Liver (tissue), 9 donors: ENCODE measurements around the gene VTN. TPM values are rescaled to one million over a fixed set of nuclear protein-coding genes. Genes with fewer than 3 reads are reported as not detected.

Experiments
- DNase-seq: peaks from one replicate; pipeline ENCODE4 v3.0.0-alpha.2; 2017; ENCODE audit warnings: low spot score
- H3K27ac ChIP-seq, 2 donors: one replicate each; pipeline ENCODE4 v1.7.0; 2013; ENCODE audit warnings: inconsistent platforms in 2 of 2, low read length in 2 of 2, control low read depth in 1 of 2, low read depth in 1 of 2, mild to moderate bottlenecking in 1 of 2
- H3K27me3 ChIP-seq, 4 donors: one replicate each; pipeline versions ENCODE4 v1.6.1 to v1.7.0; 2013; ENCODE audit warnings: low read length in 3 of 4, inconsistent platforms in 1 of 4, mild to moderate bottlenecking in 1 of 4, moderate library complexity in 1 of 4; ENCODE audit not compliant: control insufficient read depth in 4 of 4, insufficient read depth in 4 of 4
- H3K36me3 ChIP-seq, 4 donors: one replicate each; pipeline versions ENCODE4 v1.6.1 to v1.7.0; 2013; ENCODE audit warnings: low read length in 3 of 4, mild to moderate bottlenecking in 3 of 4, low read depth in 1 of 4, moderate library complexity in 1 of 4; ENCODE audit not compliant: control insufficient read depth in 4 of 4, insufficient read depth in 3 of 4
- H3K4me1 ChIP-seq, 4 donors: one replicate each; pipeline versions ENCODE4 v1.6.1 to v1.7.0; 2013; ENCODE audit warnings: low read length in 3 of 4, mild to moderate bottlenecking in 3 of 4, moderate library complexity in 1 of 4; ENCODE audit not compliant: control insufficient read depth in 4 of 4, insufficient read depth in 4 of 4
- H3K4me3 ChIP-seq, 3 donors: one replicate each; pipeline versions ENCODE4 v1.6.1 to v1.7.0; 2013; ENCODE audit warnings: low read length in 3 of 3, control low read depth in 1 of 3, low read depth in 1 of 3, mild to moderate bottlenecking in 1 of 3
- H3K9ac ChIP-seq, 2 donors: one replicate each; pipeline ENCODE4 v1.7.0; 2013; ENCODE audit warnings: low read length in 2 of 2, mild to moderate bottlenecking in 2 of 2, moderate library complexity in 2 of 2, control low read depth in 1 of 2, low read depth in 1 of 2
- H3K9me3 ChIP-seq, 4 donors: one replicate each; pipeline versions ENCODE4 v1.6.1 to v1.7.0; 2013; ENCODE audit warnings: low read length in 3 of 4; ENCODE audit not compliant: control insufficient read depth in 4 of 4
- ATF3 ChIP-seq: IDR thresholded peaks from 2 replicates; pipeline ENCODE4 v1.6.1; 2016; ENCODE audit warnings: antibody characterized with exemption
- CTCF ChIP-seq: fragments of 150-350 bp; IDR thresholded peaks from 2 replicates; pipeline ENCODE4 v1.5.1; 2017; ENCODE audit warnings: improper control_type of control experiment, low read depth, low read length; ENCODE audit not compliant: missing input control
- EGR1 ChIP-seq, 2 donors: IDR thresholded peaks; 2 replicates each; pipeline ENCODE4 v1.6.1; 2016 to 2018; ENCODE audit warnings: antibody characterized with exemption in 2 of 2, low read depth in 2 of 2
- FOXA1 ChIP-seq: IDR thresholded peaks from 2 replicates; pipeline ENCODE4 v1.6.1; 2016; ENCODE audit warnings: antibody characterized with exemption
- FOXA2 ChIP-seq: IDR thresholded peaks from 2 replicates; pipeline ENCODE4 v1.6.1; 2016; ENCODE audit warnings: antibody characterized with exemption
- GABPA ChIP-seq, 2 donors: IDR thresholded peaks in 1 of 2; conservative IDR thresholded peaks in 1 of 2; 2 replicates each; pipeline ENCODE4 v1.6.1; 2016; ENCODE audit warnings: antibody characterized with exemption in 2 of 2, mild to moderate bottlenecking in 1 of 2, moderate library complexity in 1 of 2
- HNF4A ChIP-seq, 2 donors: conservative IDR thresholded peaks; 2 replicates each; pipeline ENCODE4 v1.6.1; 2016; ENCODE audit warnings: antibody characterized with exemption in 2 of 2, mild to moderate bottlenecking in 2 of 2
- HNF4G ChIP-seq: IDR thresholded peaks from 2 replicates; pipeline ENCODE4 v1.6.1; 2016; ENCODE audit warnings: antibody characterized with exemption
- JUND ChIP-seq, 2 donors: IDR thresholded peaks; 2 replicates each; pipeline ENCODE4 v1.6.1; 2016; ENCODE audit warnings: antibody characterized with exemption in 2 of 2
- MAX ChIP-seq: IDR thresholded peaks from 2 replicates; pipeline ENCODE4 v1.6.1; 2016; ENCODE audit warnings: antibody characterized with exemption
- RAD21 ChIP-seq, 2 donors: IDR thresholded peaks; 2 replicates each; pipeline ENCODE4 v1.6.1; 2016; ENCODE audit warnings: antibody characterized with exemption in 2 of 2, mild to moderate bottlenecking in 2 of 2
- REST ChIP-seq: IDR thresholded peaks from 2 replicates; pipeline ENCODE4 v1.6.1; 2016; ENCODE audit warnings: antibody characterized with exemption, mild to moderate bottlenecking
- RXRA ChIP-seq, 2 donors: IDR thresholded peaks; 2 replicates each; pipeline ENCODE4 v1.6.1; 2017 to 2018; ENCODE audit warnings: antibody characterized with exemption in 2 of 2, mild to moderate bottlenecking in 1 of 2
- SP1 ChIP-seq: IDR thresholded peaks from 2 replicates; pipeline ENCODE4 v1.6.1; 2018; ENCODE audit warnings: antibody characterized with exemption, mild to moderate bottlenecking
- TAF1 ChIP-seq: conservative IDR thresholded peaks from 2 replicates; pipeline ENCODE4 v1.6.1; 2016; ENCODE audit warnings: antibody characterized with exemption, mild to moderate bottlenecking
- YY1 ChIP-seq: IDR thresholded peaks from 2 replicates; pipeline ENCODE4 v1.6.1; 2016; ENCODE audit warnings: antibody characterized with exemption, mild to moderate bottlenecking
- ZBTB33 ChIP-seq: IDR thresholded peaks from 2 replicates; pipeline ENCODE4 v1.6.1; 2016; ENCODE audit warnings: antibody characterized with exemption
- WGBS: extraction: QIAGEN DNeasy Blood & Tissue Kit; methylation state at CpG from one replicate; pipeline ENCODE4 v1.1.7; 2013; 5-methylcytosine and 5-hydroxymethylcytosine counted together
- polyA plus RNA-seq, 2 donors: library from polyadenylated mRNA; stranded (reverse) in 1 of 2; unstranded in 1 of 2; fragments of 200-250 nt in 1 of 2; fragments of >200 nt in 1 of 2; fragmentation: Nextera tagmentation in 1 of 2; extraction: Ambion mirVana in 1 of 2; gene quantifications; one replicate each; pipeline versions ENCODE4 v1.2.1 to v1.2.3, GENCODE V29; 2013 to 2015
- total RNA-seq, 2 donors: library from RNA; depleted of rRNA; stranded (reverse); fragments of >200 nt; gene quantifications; one replicate each; pipeline ENCODE4 v1.2.3, GENCODE V29; 2014
- donor health status: healthy.
- donor health status: healthy.
- donor health status: healthy.
- donor health status: healthy.
- donor health status: healthy.

VTN gene
- total and polyA plus RNA-seq, 4 donors: 1,668 to 4,059 (median 3,520) TPM

GRCh38 chr17:28385406-28385805 lies 15.3 kb upstream of the VTN start (continued):
- no peak for TF ChIP-seq HNF4A (conservative IDR thresholded peaks at IDR 0.05)

- H3K9ac ChIP-seq: no peak overlapping the region
- DNase-seq: no peak
- no peaks in the 10 kb centered on the region for H3K9me3 ChIP-seq
- H3K4me1 ChIP-seq: peaks cover 0 to 21% (median 11%) of the 10 kb centered on the region in 4 donors
- no peaks in the 10 kb centered on the region for H3K27me3 ChIP-seq
- WGBS: 39% methylated on average over 29 of the region's 29 CpGs
- TF ChIP-seq REST (no peak), MAX (no peak), EGR1 (IDR thresholded peaks at IDR 0.05; ENCODE audit: low read depth in 2 of 2) (no peak), ATF3 (no peak), FOXA2 (no peak), JUND (IDR thresholded peaks at IDR 0.05) (no peak), HNF4G (no peak), RAD21 (IDR thresholded peaks at IDR 0.05) (no peak)
- H3K4me3 ChIP-seq: peak overlapping the region in 2 of 3 donors; percentile 60 to 72
- H3K27ac ChIP-seq: no peak overlapping the region
- H3K36me3 ChIP-seq: peaks cover 0 to 10% (median 3%) of the 10 kb centered on the region in 4 donors
Measured at GRCh38 chr17:28385037-28385400, 14.9 kb upstream of the VTN start.

- H3K9me3 ChIP-seq: no peaks in the 10 kb centered on the region
- H3K4me3 ChIP-seq: peak overlapping the region; percentile 50 to 72 (median 60)
- H3K9ac ChIP-seq: no peak overlapping the region
- 16% methylated on average over 56 of the region's 56 CpGs for WGBS
- H3K27ac ChIP-seq: peak overlapping the region; percentile 4 to 33
- peaks cover 0 to 6% (median 2%) of the 10 kb centered on the region in 4 donors for H3K36me3 ChIP-seq
- H3K4me1 ChIP-seq: peaks cover 0 to 21% (median 11%) of the 10 kb centered on the region in 4 donors
- DNase-seq: no peak
- H3K27me3 ChIP-seq: no peaks in the 10 kb centered on the region
- TF ChIP-seq ZBTB33 (no peak), GABPA (IDR thresholded peaks at IDR 0.05 in 1 of 2, conservative IDR thresholded peaks at IDR 0.05 in 1 of 2) (peak in 1 of 2 donors; percentile 69), TAF1 (no peak), FOXA2 (no peak), CTCF (no peak), MAX (peak; percentile 17), HNF4G (no peak), REST (peak; percentile 51), RAD21 (IDR thresholded peaks at IDR 0.05) (peak in 1 of 2 donors; percentile 39), JUND (IDR thresholded peaks at IDR 0.05) (no peak), EGR1 (IDR thresholded peaks at IDR 0.05; ENCODE audit: low read depth in 2 of 2) (no peak), YY1 (peak; percentile 41), SP1 (peak; percentile 35), FOXA1 (no peak), RXRA (IDR thresholded peaks at IDR 0.05) (peak in 1 of 2 donors; percentile 28)
Measured at GRCh38 chr17:28384281-28385036, 14.4 kb upstream of the VTN start.
